ENCODE results near the gene MINDY4. TPM values are rescaled to one million over a fixed set of nuclear protein-coding genes. Genes with fewer than 3 reads are reported as not detected.
"Not testable (repeated sequence)": the region's sequence is repeated elsewhere in the genome, so short reads cannot be mapped to it uniquely, and the experiment has no call there.

The MINDY4 gene
- total RNA-seq, 1 donor: 10.5 TPM

GRCh38 chr7:30804078-30804661 lies 33.0 kb downstream of the MINDY4 start:
- Histone ChIP-seq H3K27ac (ENCODE audit: low read depth, low read length) (no peak overlapping the region), H3K4me1 (ENCODE audit: insufficient read depth, low read length) (peaks cover 41% of the 10 kb centered on the region), H3K4me2 (ENCODE audit: insufficient read depth, low read length) (peak overlapping the region; percentile 50), H2AFZ (ENCODE audit: low read length) (no peak overlapping the region), H4K20me1 (ENCODE audit: insufficient read depth, low read length) (peaks cover 36% of the 10 kb centered on the region), H3K4me3 (ENCODE audit: insufficient read depth, low read length) (no peak overlapping the region), H3K79me2 (ENCODE audit: insufficient read depth, low read length) (no peaks in the 10 kb centered on the region), H3K27me3 (ENCODE audit: insufficient read depth, low read length) (peaks cover 22% of the 10 kb centered on the region), H3K36me3 (ENCODE audit: insufficient read depth, low read length) (no peaks in the 10 kb centered on the region), H3K9me3 (ENCODE audit: low read depth, low read length) (no peaks in the 10 kb centered on the region)
- TF ChIP-seq CTCF (IDR thresholded peaks at IDR 0.05; ENCODE audit: extremely low read depth, low read depth, low read length): no peak
- peak; percentile 92 for DNase-seq (ENCODE audit: insufficient read length, low spot score, missing footprints)

- DNase-seq (ENCODE audit: insufficient read length, low spot score, missing footprints): peak; percentile 48
- Histone ChIP-seq H3K36me3 (ENCODE audit: insufficient read depth, low read length) (no peaks in the 10 kb centered on the region), H3K27ac (ENCODE audit: low read depth, low read length) (no peak overlapping the region), H3K27me3 (ENCODE audit: insufficient read depth, low read length) (peaks cover 22% of the 10 kb centered on the region), H3K79me2 (ENCODE audit: insufficient read depth, low read length) (no peaks in the 10 kb centered on the region), H3K4me2 (ENCODE audit: insufficient read depth, low read length) (no peak overlapping the region), H3K9me3 (ENCODE audit: low read depth, low read length) (no peaks in the 10 kb centered on the region), H2AFZ (ENCODE audit: low read length) (no peak overlapping the region), H3K4me3 (ENCODE audit: insufficient read depth, low read length) (no peak overlapping the region), H3K4me1 (ENCODE audit: insufficient read depth, low read length) (peaks cover 31% of the 10 kb centered on the region), H4K20me1 (ENCODE audit: insufficient read depth, low read length) (peaks cover 33% of the 10 kb centered on the region)
- TF ChIP-seq CTCF (IDR thresholded peaks at IDR 0.05; ENCODE audit: extremely low read depth, low read depth, low read length): no peak
Measured at GRCh38 chr7:30805081-30805691, 34.0 kb downstream of the MINDY4 start.

- TF ChIP-seq CTCF (IDR thresholded peaks at IDR 0.05; ENCODE audit: extremely low read depth, low read depth, low read length): no peak
- Histone ChIP-seq H2AFZ (ENCODE audit: low read length) (no peak overlapping the region), H3K4me3 (ENCODE audit: insufficient read depth, low read length) (no peak overlapping the region), H4K20me1 (ENCODE audit: insufficient read depth, low read length) (peaks cover 31% of the 10 kb centered on the region), H3K9me3 (ENCODE audit: low read depth, low read length) (no peaks in the 10 kb centered on the region), H3K4me1 (ENCODE audit: insufficient read depth, low read length) (peaks cover 26% of the 10 kb centered on the region), H3K27me3 (ENCODE audit: insufficient read depth, low read length) (peaks cover 22% of the 10 kb centered on the region), H3K27ac (ENCODE audit: low read depth, low read length) (no peak overlapping the region), H3K4me2 (ENCODE audit: insufficient read depth, low read length) (no peak overlapping the region), H3K36me3 (ENCODE audit: insufficient read depth, low read length) (no peaks in the 10 kb centered on the region), H3K79me2 (ENCODE audit: insufficient read depth, low read length) (no peaks in the 10 kb centered on the region)
- no peak for DNase-seq (ENCODE audit: insufficient read length, low spot score, missing footprints)
Measured at GRCh38 chr7:30805931-30806330, 34.7 kb downstream of the MINDY4 start.

- H4K20me1 ChIP-seq (ENCODE audit: insufficient read depth, low read length): peaks cover 29% of the 10 kb centered on the region
- H3K27me3 ChIP-seq (ENCODE audit: insufficient read depth, low read length): peaks cover 27% of the 10 kb centered on the region
- not testable (repeated sequence) for H3K9me3 ChIP-seq (ENCODE audit: low read depth, low read length); H3K4me3 ChIP-seq (ENCODE audit: insufficient read depth, low read length); H3K4me2 ChIP-seq (ENCODE audit: insufficient read depth, low read length); DNase-seq (ENCODE audit: insufficient read length, low spot score, missing footprints); H3K79me2 ChIP-seq (ENCODE audit: insufficient read depth, low read length); H3K36me3 ChIP-seq (ENCODE audit: insufficient read depth, low read length); H3K27ac ChIP-seq (ENCODE audit: low read depth, low read length); H2AFZ ChIP-seq (ENCODE audit: low read length)
- H3K4me1 ChIP-seq (ENCODE audit: insufficient read depth, low read length): peaks cover 18% of the 10 kb centered on the region
Measured at GRCh38 chr7:30807477-30807876, 36.3 kb downstream of the MINDY4 start.

GRCh38 chr7:30807941-30808340 lies 36.7 kb downstream of the MINDY4 start:
- not testable (repeated sequence) for H3K9me3 ChIP-seq (ENCODE audit: low read depth, low read length); H3K27ac ChIP-seq (ENCODE audit: low read depth, low read length); H3K4me2 ChIP-seq (ENCODE audit: insufficient read depth, low read length); H3K4me3 ChIP-seq (ENCODE audit: insufficient read depth, low read length); H3K79me2 ChIP-seq (ENCODE audit: insufficient read depth, low read length); DNase-seq (ENCODE audit: insufficient read length, low spot score, missing footprints); H3K36me3 ChIP-seq (ENCODE audit: insufficient read depth, low read length); H2AFZ ChIP-seq (ENCODE audit: low read length)
- Histone ChIP-seq H4K20me1 (ENCODE audit: insufficient read depth, low read length) (peaks cover 33% of the 10 kb centered on the region), H3K4me1 (ENCODE audit: insufficient read depth, low read length) (peaks cover 18% of the 10 kb centered on the region), H3K27me3 (ENCODE audit: insufficient read depth, low read length) (peaks cover 31% of the 10 kb centered on the region)
